SU-DHL-6 (cell line): ENCODE results near the gene ADAMTS12.

Experiments
- H2AFZ ChIP-seq: fragments of 200-600 bp; sonication (generic); 2 replicates; pipeline ENCODE4 v1.6.1; 2014; ENCODE audit warnings: low read depth, mild to moderate bottlenecking, moderate library complexity, mixed read lengths, antibody characterized with exemption, low read length; ENCODE audit not compliant: severe bottlenecking
- H3F3A ChIP-seq: fragments of 200-600 bp; shearing (Covaris generic); 2 replicates; pipeline ENCODE4 v1.6.0; 2016; ENCODE audit warnings: antibody characterized with exemption, mild to moderate bottlenecking; ENCODE audit not compliant: insufficient read depth
- H3K27ac ChIP-seq: fragments of 200-600 bp; sonication (generic); 2 replicates; pipeline ENCODE4 v1.5.1; 2016; ENCODE audit warnings: low read depth, mild to moderate bottlenecking, low read length, moderate library complexity, mixed read lengths
- H3K27me3 ChIP-seq: fragments of 200-600 bp; sonication (generic), shearing (Covaris generic); 2 replicates; pipeline ENCODE4 v1.6.0; 2014; ENCODE audit warnings: mild to moderate bottlenecking, low read length
- H3K36me3 ChIP-seq: fragments of 200-600 bp; sonication (generic); 2 replicates; pipeline ENCODE4 v1.6.1; 2014; ENCODE audit warnings: mild to moderate bottlenecking, low read length, mixed read lengths
- H3K4me2 ChIP-seq: fragments of 300-600, 200-600 bp; shearing (Covaris generic), sonication (generic); 2 replicates; pipeline ENCODE4 v1.6.0; 2014; ENCODE audit warnings: low read length, low read depth, mild to moderate bottlenecking; ENCODE audit not compliant: poor library complexity, severe bottlenecking
- H3K4me3 ChIP-seq: fragments of 200-600 bp; sonication (generic); 2 replicates; pipeline ENCODE4 v1.5.1; 2014; ENCODE audit warnings: antibody characterized with exemption, low read length, mild to moderate bottlenecking, mixed read lengths; ENCODE audit not compliant: insufficient read depth, poor library complexity, severe bottlenecking
- H3K79me2 ChIP-seq: fragments of 200-600 bp; sonication (generic); 2 replicates; pipeline ENCODE4 v1.6.1; 2014; ENCODE audit warnings: mild to moderate bottlenecking, low read length, moderate library complexity; ENCODE audit not compliant: insufficient read depth
- H3K9ac ChIP-seq: fragments of 200-600 bp; sonication (generic); 2 replicates; pipeline ENCODE4 v1.7.0; 2014; ENCODE audit warnings: mild to moderate bottlenecking, low read length
- H3K9me2 ChIP-seq: fragments of 200-600 bp; sonication (generic); replicated peaks from 2 replicates; pipeline ENCODE4 v1.6.1; 2014; ENCODE audit warnings: low read length; ENCODE audit not compliant: insufficient read depth
- H3K9me3 ChIP-seq: fragments of 200-600 bp; sonication (generic); 2 replicates; pipeline ENCODE4 v1.6.1; 2014; ENCODE audit warnings: low read length, mixed read lengths; ENCODE audit not compliant: insufficient read depth
- H4K20me1 ChIP-seq: fragments of 200-600 bp; sonication (generic); 2 replicates; pipeline ENCODE4 v1.6.1; 2014; ENCODE audit warnings: low read depth, mild to moderate bottlenecking, antibody characterized with exemption, low read length, moderate library complexity, mixed read lengths
- EZH2phosphoT487 ChIP-seq: fragments of 200-600 bp; sonication (generic), shearing (Covaris generic); conservative IDR thresholded peaks from 2 replicates; pipeline ENCODE4 v1.6.1; 2018; ENCODE audit warnings: mild to moderate bottlenecking, antibody characterized with exemption, low read length, moderate library complexity, mixed read lengths
- TF ChIP-seq, protein P1 (sequence below): fragments of 200-600 bp; sonication (generic); IDR thresholded peaks from one replicate; pipeline ENCODE4 v1.5.1; 2017; ENCODE audit warnings: antibody characterized with exemption, mild to moderate bottlenecking, low read length, moderate library complexity; ENCODE audit not compliant: insufficient read depth, poor library complexity, severe bottlenecking

The ADAMTS12 gene

DNA sequence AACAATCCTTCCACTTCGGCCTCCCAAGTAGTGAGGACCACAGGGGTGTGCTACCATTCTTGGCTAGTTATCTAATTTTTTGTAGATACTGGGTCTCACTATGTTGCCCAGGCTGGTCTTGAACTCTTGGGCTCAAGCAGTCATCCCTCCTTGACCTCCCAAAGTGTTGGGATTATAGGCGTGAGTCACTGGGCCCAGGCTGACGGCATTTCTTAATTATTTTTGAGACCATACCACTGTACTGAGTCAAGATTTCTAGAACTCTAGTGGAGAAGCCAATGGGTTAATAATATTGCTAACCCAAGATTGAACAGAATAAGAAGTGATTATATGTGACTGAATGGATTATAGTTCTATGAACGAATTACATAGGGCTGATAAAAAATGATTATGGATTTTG, 384.4 kb downstream of the ADAMTS12 start:
- no peaks in the 10 kb centered on the region for H3K79me2 ChIP-seq
- H3K9me2 ChIP-seq: no peaks in the 10 kb centered on the region
- H3K9me3 ChIP-seq: no peaks in the 10 kb centered on the region
- no peak overlapping the region for H3K4me2 ChIP-seq
- H2AFZ ChIP-seq: no peak overlapping the region
- no peaks in the 10 kb centered on the region for H3K27me3 ChIP-seq
- H3K36me3 ChIP-seq: no peaks in the 10 kb centered on the region
- H3K9ac ChIP-seq: no peak overlapping the region
- no peak overlapping the region for H3K27ac ChIP-seq
- no peaks in the 10 kb centered on the region for H3F3A ChIP-seq
- TF ChIP-seq, protein P1, sequence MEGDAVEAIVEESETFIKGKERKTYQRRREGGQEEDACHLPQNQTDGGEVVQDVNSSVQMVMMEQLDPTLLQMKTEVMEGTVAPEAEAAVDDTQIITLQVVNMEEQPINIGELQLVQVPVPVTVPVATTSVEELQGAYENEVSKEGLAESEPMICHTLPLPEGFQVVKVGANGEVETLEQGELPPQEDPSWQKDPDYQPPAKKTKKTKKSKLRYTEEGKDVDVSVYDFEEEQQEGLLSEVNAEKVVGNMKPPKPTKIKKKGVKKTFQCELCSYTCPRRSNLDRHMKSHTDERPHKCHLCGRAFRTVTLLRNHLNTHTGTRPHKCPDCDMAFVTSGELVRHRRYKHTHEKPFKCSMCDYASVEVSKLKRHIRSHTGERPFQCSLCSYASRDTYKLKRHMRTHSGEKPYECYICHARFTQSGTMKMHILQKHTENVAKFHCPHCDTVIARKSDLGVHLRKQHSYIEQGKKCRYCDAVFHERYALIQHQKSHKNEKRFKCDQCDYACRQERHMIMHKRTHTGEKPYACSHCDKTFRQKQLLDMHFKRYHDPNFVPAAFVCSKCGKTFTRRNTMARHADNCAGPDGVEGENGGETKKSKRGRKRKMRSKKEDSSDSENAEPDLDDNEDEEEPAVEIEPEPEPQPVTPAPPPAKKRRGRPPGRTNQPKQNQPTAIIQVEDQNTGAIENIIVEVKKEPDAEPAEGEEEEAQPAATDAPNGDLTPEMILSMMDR: no peak
- TF ChIP-seq EZH2phosphoT487: no peak
- no peak overlapping the region for H3K4me3 ChIP-seq
- H4K20me1 ChIP-seq: no peaks in the 10 kb centered on the region

DNA sequence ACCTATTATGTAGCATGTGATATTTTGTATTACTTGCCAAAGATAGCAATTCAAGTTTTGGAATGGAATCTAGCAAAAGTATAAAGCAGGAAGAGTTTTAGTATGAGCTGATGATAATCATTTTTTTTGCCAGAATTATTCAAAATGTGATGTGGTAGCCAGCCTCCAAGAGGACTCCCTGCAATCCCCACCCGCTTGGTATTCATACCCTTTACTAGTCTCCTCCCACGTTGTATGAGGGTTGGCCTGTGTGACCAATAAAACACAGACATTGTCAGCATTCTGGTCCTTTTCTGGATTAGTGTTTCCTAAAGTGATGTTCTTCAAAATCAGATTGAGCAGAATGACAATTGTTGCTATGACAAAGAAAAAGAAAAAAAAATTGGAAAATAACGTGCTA, 387.2 kb downstream of the ADAMTS12 start:
- Histone ChIP-seq H4K20me1 (no peaks in the 10 kb centered on the region), H2AFZ (no peak overlapping the region), H3K4me2 (no peak overlapping the region), H3K4me3 (no peak overlapping the region), H3K9me2 (no peaks in the 10 kb centered on the region), H3K27me3 (no peaks in the 10 kb centered on the region), H3K9me3 (no peaks in the 10 kb centered on the region), H3K27ac (no peak overlapping the region), H3F3A (no peaks in the 10 kb centered on the region), H3K79me2 (no peaks in the 10 kb centered on the region), H3K36me3 (no peaks in the 10 kb centered on the region), H3K9ac (no peak overlapping the region)
- TF ChIP-seq, protein P1: no peak
- no peak for TF ChIP-seq EZH2phosphoT487

DNA sequence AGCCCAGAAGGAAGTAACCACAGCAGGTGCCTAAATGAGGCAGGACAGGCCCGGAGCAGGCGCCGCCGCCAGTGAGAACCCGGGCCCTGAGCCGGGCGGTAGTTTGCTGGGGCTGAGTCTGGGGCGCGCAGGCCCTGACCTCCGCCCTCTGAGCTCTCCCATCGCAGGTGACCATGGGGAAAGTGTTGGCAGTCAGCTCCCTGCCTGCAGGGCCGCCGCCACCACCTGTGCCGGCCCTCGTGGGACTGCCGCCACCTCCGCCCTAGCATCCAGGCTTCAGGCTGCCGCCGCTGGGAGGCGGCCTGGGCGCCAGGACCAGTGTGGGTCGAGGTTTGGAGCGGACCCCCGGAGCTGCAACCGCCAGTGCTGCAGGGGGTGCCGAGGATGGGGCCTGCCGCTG, 389.9 kb downstream of the ADAMTS12 start:
- Histone ChIP-seq H3K27me3 (no peaks in the 10 kb centered on the region), H3K79me2 (no peaks in the 10 kb centered on the region), H3K4me3 (no peak overlapping the region), H3K4me2 (no peak overlapping the region), H3F3A (no peaks in the 10 kb centered on the region), H3K36me3 (no peaks in the 10 kb centered on the region), H3K9me2 (no peaks in the 10 kb centered on the region), H2AFZ (no peak overlapping the region), H4K20me1 (no peaks in the 10 kb centered on the region), H3K9me3 (no peaks in the 10 kb centered on the region), H3K27ac (no peak overlapping the region), H3K9ac (no peak overlapping the region)
- TF ChIP-seq, protein P1: no peak

DNA sequence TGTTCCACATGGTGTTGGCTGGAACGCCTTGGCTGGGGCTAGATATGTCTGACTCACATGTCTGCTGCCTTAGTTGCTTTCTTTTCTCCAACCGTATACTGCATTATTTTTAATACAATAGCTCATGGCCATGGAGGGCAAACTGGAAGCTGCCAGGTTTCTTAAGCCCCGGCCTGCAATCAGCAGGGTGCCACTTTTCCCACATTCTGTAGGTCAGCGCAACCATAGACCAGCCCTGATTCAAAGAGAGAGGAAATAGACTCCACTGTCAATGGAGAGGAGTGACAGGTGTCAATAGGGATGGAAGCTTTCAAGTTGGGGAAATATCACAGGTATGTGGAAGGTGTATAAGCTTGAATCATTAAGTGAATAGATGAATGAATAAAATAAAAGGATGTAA, 390.5 kb downstream of the ADAMTS12 start:
- no peaks in the 10 kb centered on the region for H3K79me2 ChIP-seq

More for the DNA sequence above, 390.5 kb downstream of the ADAMTS12 start:
- Histone ChIP-seq H3K9me3 (no peaks in the 10 kb centered on the region), H3K27ac (no peak overlapping the region), H3K36me3 (no peaks in the 10 kb centered on the region), H3K9ac (no peak overlapping the region), H3K4me3 (no peak overlapping the region), H4K20me1 (no peaks in the 10 kb centered on the region), H3K27me3 (no peaks in the 10 kb centered on the region), H3K4me2 (no peak overlapping the region), H2AFZ (no peak overlapping the region), H3F3A (no peaks in the 10 kb centered on the region), H3K9me2 (no peaks in the 10 kb centered on the region)
- TF ChIP-seq, protein P1: no peak
- TF ChIP-seq EZH2phosphoT487: no peak
